Keratinocyte (primary cell): ENCODE results near the gene SDK1.
"Not testable (repeated sequence)": the region's sequence is repeated elsewhere in the genome, so short reads cannot be mapped to it uniquely, and the experiment has no call there.

Experiments
- CTCF ChIP-seq, 3 experiments: IDR thresholded peaks in 1 of 3; conservative IDR thresholded peaks in 1 of 3; optimal IDR thresholded peaks in 1 of 3; 2 replicates in 2 of 3; 3 replicates in 1 of 3; pipeline versions ENCODE3 to v1.5.1; 2011; ENCODE audit warnings: low read length in 3 of 3, mild to moderate bottlenecking in 3 of 3, moderate library complexity in 2 of 3, control low read depth in 1 of 3, inconsistent platforms in 1 of 3; ENCODE audit not compliant: insufficient read depth in 2 of 3; ENCODE audit errors: extremely low read depth in 1 of 3
- EZH2 ChIP-seq: IDR thresholded peaks from one replicate; pipeline ENCODE4 v1.6.1; 2012; ENCODE audit warnings: inconsistent platforms, mild to moderate bottlenecking, low read length, moderate library complexity

GRCh38 chr7:3582145-3582544 lies 281.1 kb downstream of the SDK1 start:
- TF ChIP-seq EZH2; CTCF (optimal IDR thresholded peaks at IDR 0.05 in 1 of 3, IDR thresholded peaks at IDR 0.05 in 1 of 3, conservative IDR thresholded peaks at IDR 0.05 in 1 of 3; ENCODE audit: extremely low read depth in 1 of 3, insufficient read depth in 2 of 3, low read length in 3 of 3): not testable (repeated sequence)
